Measurements from ENCODE around the gene ACTG1.

Gene ACTG1

DNA sequence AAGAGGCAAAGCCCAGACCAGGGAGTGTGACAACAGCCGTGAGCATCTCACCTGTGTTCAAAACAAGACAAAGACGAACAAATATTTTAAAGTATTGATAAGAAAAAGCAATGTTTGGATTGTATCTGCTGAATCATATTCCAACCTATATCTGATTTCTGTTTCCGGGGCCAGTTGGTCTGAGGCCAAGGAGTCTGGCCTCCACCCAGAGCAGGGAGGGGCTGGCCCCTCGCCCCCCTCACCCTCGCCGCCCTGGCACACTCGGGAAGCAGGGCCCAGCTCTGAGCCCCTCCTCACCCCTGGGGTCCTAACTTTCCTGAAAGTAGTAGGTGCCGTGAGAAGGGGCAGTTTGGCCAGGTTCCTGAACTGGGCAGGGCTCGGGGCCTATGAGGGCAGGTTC, 48.0 kb downstream of the ACTG1 start:
- TF ChIP-seq, protein P1, sequence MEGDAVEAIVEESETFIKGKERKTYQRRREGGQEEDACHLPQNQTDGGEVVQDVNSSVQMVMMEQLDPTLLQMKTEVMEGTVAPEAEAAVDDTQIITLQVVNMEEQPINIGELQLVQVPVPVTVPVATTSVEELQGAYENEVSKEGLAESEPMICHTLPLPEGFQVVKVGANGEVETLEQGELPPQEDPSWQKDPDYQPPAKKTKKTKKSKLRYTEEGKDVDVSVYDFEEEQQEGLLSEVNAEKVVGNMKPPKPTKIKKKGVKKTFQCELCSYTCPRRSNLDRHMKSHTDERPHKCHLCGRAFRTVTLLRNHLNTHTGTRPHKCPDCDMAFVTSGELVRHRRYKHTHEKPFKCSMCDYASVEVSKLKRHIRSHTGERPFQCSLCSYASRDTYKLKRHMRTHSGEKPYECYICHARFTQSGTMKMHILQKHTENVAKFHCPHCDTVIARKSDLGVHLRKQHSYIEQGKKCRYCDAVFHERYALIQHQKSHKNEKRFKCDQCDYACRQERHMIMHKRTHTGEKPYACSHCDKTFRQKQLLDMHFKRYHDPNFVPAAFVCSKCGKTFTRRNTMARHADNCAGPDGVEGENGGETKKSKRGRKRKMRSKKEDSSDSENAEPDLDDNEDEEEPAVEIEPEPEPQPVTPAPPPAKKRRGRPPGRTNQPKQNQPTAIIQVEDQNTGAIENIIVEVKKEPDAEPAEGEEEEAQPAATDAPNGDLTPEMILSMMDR (IDR thresholded peaks at IDR 0.05; ENCODE audit: borderline replicate concordance, insufficient read depth, low read depth, low read length): no peak
- H3K4me3 ChIP-seq (ENCODE audit: low read depth, low read length): no peak overlapping the region

DNA sequence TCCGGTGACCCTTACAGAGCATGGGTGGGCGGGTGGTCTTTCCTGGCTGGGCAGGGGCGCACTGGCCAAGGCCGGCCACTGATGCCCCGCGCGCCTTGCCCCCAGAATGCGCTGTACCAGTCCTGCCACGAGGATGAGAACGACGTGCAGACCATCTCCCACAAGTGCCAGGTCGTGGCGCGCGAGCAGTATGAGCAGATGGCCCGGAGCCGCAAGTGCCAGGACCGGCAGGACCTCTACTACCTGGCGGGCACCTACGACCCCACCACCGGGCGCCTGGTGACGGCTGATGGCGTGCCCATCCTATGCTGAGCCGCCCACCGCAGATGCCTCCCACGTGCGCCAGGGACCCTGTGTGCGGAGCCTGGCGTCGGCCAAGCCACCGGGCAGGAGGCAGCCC, 49.1 kb downstream of the ACTG1 start:
- no peak overlapping the region for H3K4me3 ChIP-seq (ENCODE audit: low read depth, low read length)
- TF ChIP-seq, protein P1 (IDR thresholded peaks at IDR 0.05; ENCODE audit: borderline replicate concordance, insufficient read depth, low read depth, low read length): no peak

DNA sequence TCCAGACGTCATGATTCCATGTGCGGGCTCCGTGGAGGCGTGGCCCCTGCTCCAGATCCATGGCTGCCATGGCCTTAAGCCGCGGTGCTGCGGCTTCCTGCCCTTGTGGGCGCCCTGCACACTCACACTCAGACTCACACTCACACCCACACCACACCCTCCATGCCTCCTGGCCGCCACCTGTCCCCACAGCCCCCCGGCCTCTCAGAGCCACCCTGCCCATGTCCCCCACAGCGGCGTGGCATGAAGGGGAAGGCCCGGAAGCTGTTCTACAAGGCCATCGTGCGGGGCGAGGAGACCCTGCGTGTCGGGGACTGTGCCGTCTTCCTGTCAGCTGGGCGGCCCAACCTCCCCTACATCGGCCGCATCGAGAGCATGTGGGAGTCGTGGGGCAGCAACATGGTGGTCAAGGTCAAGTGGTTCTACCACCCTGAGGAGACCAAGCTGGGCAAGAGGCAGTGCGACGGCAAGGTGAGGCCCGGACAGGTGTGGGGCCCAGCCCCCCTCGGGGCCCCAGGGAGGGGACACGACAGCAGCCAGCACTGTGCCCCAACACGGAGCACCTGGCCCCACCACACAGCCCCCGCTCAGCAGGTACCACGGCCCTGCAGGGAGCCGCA, 50.0 kb downstream of the ACTG1 start:
- TF ChIP-seq, protein P1 (IDR thresholded peaks at IDR 0.05; ENCODE audit: borderline replicate concordance, insufficient read depth, low read depth, low read length): no peak
- H3K4me3 ChIP-seq (ENCODE audit: low read depth, low read length): no peak overlapping the region

DNA sequence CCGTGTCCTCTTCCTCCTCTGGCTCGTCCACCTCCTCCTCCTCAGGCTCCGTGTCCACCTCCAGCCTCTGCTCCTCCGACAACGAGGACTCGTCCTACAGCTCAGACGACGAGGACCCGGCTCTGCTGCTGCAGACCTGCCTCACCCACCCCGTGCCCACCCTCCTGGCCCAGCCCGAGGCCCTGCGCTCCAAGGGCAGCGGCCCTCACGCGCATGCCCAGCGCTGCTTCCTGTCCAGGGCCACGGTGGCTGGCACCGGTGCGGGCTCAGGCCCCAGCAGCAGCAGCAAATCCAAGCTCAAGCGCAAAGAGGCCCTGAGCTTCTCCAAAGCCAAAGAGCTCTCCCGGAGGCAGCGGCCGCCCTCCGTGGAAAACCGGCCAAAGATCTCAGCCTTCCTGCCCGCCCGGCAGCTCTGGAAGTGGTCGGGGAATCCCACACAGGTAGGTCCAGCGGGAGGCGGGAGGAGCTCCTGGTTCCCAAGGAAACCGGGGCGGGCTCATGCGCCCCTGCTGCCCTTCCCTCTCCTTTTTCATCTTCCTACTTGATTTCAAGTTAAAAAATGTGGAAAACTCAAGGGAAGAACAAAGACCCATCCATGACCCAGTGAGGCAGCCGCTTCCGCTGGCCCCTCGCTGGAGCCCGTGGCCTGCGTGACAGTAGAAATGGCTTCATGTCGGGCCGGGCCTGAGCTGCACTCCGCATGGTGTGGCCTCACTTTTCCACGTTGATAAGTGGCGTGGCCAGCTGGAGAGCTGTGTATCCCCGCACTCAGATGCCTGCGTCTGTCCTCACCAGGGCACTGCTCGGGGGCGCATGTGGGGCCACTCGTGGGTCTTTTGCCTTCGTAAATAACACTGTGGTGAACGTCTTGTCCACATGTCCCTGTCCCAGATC, 50.7 kb downstream of the ACTG1 start:
- H3K4me3 ChIP-seq (ENCODE audit: low read depth, low read length): no peak overlapping the region
- TF ChIP-seq, protein P1 (IDR thresholded peaks at IDR 0.05; ENCODE audit: borderline replicate concordance, insufficient read depth, low read depth, low read length): no peak

DNA sequence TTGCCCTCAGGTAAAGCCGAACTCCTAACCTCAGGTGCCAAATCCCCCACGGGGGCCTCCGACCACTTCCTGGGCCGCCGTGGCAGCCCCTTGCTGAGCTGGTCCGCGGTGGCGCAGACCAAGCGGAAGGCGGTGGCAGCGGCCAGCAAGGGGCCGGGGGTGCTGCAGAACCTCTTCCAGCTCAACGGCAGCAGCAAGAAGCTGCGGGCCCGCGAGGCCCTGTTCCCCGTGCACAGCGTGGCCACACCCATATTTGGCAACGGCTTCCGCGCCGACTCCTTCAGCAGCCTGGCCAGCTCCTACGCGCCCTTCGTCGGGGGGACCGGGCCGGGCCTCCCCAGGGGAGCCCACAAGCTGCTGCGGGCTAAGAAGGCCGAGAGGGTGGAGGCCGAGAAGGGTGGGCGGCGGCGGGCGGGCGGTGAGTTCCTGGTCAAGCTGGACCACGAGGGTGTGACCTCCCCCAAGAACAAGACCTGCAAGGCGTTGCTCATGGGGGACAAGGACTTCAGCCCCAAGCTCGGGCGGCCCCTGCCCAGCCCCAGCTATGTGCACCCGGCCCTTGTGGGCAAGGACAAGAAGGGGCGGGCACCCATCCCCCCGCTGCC, 51.6 kb downstream of the ACTG1 start:
- H3K4me3 ChIP-seq (ENCODE audit: low read depth, low read length): no peak overlapping the region
- TF ChIP-seq, protein P1 (IDR thresholded peaks at IDR 0.05; ENCODE audit: borderline replicate concordance, insufficient read depth, low read depth, low read length): no peak

Data from GM12875 (cell line).